Subcutaneous adipose tissue (tissue), 4 donors: Measurements from ENCODE around the gene NTM. TPM values are rescaled to one million over a fixed set of nuclear protein-coding genes. Genes with fewer than 3 reads are reported as not detected.

Experiments used
- total RNA-seq, 4 donors: library from RNA; depleted of rRNA; stranded (reverse); fragments of >200 nt; gene quantifications; one replicate each; pipeline ENCODE4 v1.1.0, GENCODE V29; 2016
- TF ChIP-seq, protein P1 (sequence below): fragments of 450-650 bp; IDR thresholded peaks from one replicate; pipeline ENCODE4 v1.5.1; 2016; ENCODE audit warnings: low read depth, mild to moderate bottlenecking, control low read depth, antibody characterized with exemption, moderate library complexity

The NTM gene
- total RNA-seq, 4 donors from 2014 or later: 1.5 to 5.7 (median 1.7) TPM

DNA sequence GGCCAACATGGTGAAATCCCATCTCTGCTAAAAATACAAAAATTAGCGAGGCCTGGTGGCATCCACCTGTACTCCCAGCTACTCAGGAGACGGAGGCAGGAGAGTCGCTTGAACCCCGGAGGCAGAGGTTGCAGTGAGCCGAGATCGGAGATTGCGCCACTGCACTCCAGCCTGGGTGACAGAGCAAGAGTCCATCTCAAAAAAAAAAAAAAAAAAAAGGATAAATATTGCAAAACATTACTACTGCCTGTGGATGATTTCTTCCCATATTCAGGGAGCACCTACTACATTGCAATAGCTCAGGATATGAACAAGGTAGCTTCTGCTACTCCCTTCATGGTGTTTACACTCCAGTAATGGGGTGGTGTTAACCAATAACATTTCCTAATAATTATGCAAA is 980.6 kb downstream of the NTM start:
- TF ChIP-seq, protein P1, sequence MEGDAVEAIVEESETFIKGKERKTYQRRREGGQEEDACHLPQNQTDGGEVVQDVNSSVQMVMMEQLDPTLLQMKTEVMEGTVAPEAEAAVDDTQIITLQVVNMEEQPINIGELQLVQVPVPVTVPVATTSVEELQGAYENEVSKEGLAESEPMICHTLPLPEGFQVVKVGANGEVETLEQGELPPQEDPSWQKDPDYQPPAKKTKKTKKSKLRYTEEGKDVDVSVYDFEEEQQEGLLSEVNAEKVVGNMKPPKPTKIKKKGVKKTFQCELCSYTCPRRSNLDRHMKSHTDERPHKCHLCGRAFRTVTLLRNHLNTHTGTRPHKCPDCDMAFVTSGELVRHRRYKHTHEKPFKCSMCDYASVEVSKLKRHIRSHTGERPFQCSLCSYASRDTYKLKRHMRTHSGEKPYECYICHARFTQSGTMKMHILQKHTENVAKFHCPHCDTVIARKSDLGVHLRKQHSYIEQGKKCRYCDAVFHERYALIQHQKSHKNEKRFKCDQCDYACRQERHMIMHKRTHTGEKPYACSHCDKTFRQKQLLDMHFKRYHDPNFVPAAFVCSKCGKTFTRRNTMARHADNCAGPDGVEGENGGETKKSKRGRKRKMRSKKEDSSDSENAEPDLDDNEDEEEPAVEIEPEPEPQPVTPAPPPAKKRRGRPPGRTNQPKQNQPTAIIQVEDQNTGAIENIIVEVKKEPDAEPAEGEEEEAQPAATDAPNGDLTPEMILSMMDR: no peak

DNA sequence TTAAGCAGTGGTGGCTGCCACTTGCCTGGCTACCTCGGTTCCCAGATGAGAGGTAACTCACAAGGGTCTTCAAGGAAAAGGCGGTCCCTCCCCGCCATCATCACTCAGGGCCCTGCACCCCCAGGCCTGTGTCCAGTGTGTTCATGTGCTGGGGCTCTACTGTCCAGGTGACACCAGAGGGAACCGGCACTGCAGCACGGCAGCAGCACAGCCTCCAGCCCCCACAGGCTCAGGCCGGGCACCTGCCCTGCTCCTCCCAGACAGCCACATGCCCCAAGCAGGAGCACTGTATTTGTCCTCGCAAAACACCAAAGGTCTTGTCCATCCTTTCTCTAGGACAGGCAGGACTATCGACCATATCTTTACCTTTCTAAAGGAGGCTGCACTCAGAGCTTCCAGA is 982.1 kb downstream of the NTM start:
- TF ChIP-seq, protein P1: no peak

GRCh38 chr11:132353255-132353654 is 982.8 kb downstream of the NTM start:
- TF ChIP-seq, protein P1: no peak

GRCh38 chr11:132357811-132358572 is 987.6 kb downstream of the NTM start:
- TF ChIP-seq, protein P1: no peak

DNA sequence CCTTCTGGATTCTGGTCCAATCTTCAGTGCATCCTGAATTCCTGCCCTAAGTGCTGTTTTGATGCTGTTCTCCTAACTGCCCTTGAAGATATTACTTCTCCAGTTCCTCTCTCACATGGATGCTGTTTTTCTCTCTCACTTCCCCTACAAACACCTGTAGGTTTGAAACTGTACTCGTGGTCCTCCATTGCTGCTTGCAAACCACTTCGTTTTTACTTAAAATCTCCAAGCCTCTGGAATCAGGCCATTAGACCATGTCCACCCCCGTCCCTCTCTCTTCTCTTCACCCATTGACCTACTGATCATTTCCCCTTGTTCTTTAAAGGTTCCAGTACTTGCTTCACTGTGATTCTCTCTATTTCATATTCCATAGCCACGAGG is 988.1 kb downstream of the NTM start:
- TF ChIP-seq, protein P1: no peak

GRCh38 chr11:132361011-132361550 is 990.7 kb downstream of the NTM start:
- TF ChIP-seq, protein P1: no peak

DNA sequence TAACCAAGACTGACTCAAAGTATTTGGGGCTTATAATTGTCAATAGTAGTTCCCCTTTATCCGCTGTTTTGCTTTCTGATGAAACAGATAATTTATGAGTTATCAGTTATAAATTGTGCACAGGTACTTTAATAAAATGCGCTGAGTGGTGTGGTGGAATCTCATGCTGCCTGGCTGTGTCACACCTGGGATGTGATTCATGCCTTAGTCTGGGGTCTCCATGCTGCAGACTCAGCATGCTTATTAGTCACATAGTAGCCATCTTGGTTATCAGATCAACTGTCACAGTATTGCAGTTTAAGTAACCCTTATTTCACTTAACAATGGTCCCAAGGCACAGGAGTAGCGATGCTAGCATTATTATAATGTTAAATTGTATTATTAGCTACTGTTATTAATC is 995.2 kb downstream of the NTM start:
- TF ChIP-seq, protein P1: no peak
